Thyroid gland (tissue), 4 donors: Measurements from ENCODE around the gene CARD8.

Experiments
- POLR2A ChIP-seq, 2 donors: fragments of 450-650 bp; IDR thresholded peaks; one replicate each; pipeline ENCODE4 v1.6.1; 2017; ENCODE audit warnings: antibody characterized with exemption in 2 of 2, mild to moderate bottlenecking in 2 of 2, moderate library complexity in 1 of 2
- TF ChIP-seq, protein P1 (sequence below), 6 experiments: fragments of 200-600 bp in 3 of 6; fragments of 450-650 bp in 3 of 6; sonication (generic) in 3 of 6; IDR thresholded peaks; one replicate each; pipeline ENCODE4 v1.5.1; 2016 to 2019; ENCODE audit warnings: antibody characterized with exemption in 6 of 6, mild to moderate bottlenecking in 2 of 6, inconsistent platforms in 1 of 6, moderate library complexity in 1 of 6

DNA sequence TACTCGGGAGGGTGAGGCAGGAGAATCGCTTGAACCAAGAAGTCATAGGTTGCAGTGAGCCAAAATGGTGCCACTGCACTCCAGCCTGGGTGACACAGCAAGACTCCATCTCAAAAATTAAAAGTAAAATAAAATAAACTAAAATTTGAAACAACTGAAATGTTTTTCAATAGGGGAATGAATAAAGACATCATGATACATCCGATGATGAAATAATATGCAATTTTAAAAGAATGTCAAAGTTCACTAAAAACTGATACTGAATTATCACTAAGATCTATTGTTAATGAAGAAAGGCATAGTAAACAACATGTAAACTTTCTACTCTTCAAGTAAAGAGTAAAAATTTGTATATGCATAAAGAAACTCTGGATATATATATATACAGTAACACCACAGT lies 8.5 kb downstream of the CARD8 start:
- TF ChIP-seq, protein P1, sequence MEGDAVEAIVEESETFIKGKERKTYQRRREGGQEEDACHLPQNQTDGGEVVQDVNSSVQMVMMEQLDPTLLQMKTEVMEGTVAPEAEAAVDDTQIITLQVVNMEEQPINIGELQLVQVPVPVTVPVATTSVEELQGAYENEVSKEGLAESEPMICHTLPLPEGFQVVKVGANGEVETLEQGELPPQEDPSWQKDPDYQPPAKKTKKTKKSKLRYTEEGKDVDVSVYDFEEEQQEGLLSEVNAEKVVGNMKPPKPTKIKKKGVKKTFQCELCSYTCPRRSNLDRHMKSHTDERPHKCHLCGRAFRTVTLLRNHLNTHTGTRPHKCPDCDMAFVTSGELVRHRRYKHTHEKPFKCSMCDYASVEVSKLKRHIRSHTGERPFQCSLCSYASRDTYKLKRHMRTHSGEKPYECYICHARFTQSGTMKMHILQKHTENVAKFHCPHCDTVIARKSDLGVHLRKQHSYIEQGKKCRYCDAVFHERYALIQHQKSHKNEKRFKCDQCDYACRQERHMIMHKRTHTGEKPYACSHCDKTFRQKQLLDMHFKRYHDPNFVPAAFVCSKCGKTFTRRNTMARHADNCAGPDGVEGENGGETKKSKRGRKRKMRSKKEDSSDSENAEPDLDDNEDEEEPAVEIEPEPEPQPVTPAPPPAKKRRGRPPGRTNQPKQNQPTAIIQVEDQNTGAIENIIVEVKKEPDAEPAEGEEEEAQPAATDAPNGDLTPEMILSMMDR (IDR thresholded peaks at IDR 0.05), result no peak
- no peak for TF ChIP-seq POLR2A (IDR thresholded peaks at IDR 0.05)
